Neural cell (in vitro differentiated cells): Measurements from ENCODE around the gene BTRC. TPM values are rescaled to one million over a fixed set of nuclear protein-coding genes. Genes with fewer than 3 reads are reported as not detected.
A peak's percentile ranks its signal among the peaks of the same experiment; 100 is the strongest.

Experiments
- H2AFZ ChIP-seq: fragments of 200-600, 300-800 bp; sonication (generic), shearing (Covaris generic); 2 replicates; pipeline ENCODE4 v1.6.0; 2014; ENCODE audit warnings: low read depth, mild to moderate bottlenecking, antibody characterized with exemption, low read length, moderate library complexity
- H3F3A ChIP-seq: fragments of 200-600 bp; shearing (Covaris generic); 2 replicates; pipeline ENCODE4 v1.6.1; 2016; ENCODE audit warnings: mild to moderate bottlenecking, moderate library complexity, mixed read lengths, antibody characterized with exemption, low read length; ENCODE audit not compliant: insufficient read depth, poor library complexity, severe bottlenecking
- H3K27ac ChIP-seq: fragments of 200-600, 300-800 bp; sonication (generic), shearing (Covaris generic); 2 replicates; pipeline ENCODE4 v1.5.1; 2014; ENCODE audit warnings: mild to moderate bottlenecking, low read length, moderate library complexity
- H3K27me3 ChIP-seq: fragments of 300-800, 200-600 bp; sonication (generic), shearing (Covaris generic); 2 replicates; pipeline ENCODE4 v1.6.0; 2014; ENCODE audit warnings: mild to moderate bottlenecking, low read depth, low read length, moderate library complexity; ENCODE audit not compliant: insufficient read depth
- H3K36me3 ChIP-seq: fragments of 300-800, 200-600 bp; sonication (generic), shearing (Covaris generic); 2 replicates; pipeline ENCODE4 v1.5.1; 2014; ENCODE audit warnings: mild to moderate bottlenecking, antibody characterized with exemption, low read length, moderate library complexity; ENCODE audit not compliant: insufficient read depth
- H3K4me2 ChIP-seq: fragments of 300-800, 200-600 bp; sonication (generic), shearing (Covaris generic); 2 replicates; pipeline ENCODE4 v1.6.0; 2014; ENCODE audit warnings: mild to moderate bottlenecking, low read length
- H3K4me3 ChIP-seq: fragments of 300-800, 200-600 bp; sonication (generic), shearing (Covaris generic); 2 replicates; pipeline ENCODE4 v1.5.1; 2014; ENCODE audit warnings: mild to moderate bottlenecking, low read length, moderate library complexity
- H3K79me2 ChIP-seq: fragments of 200-600 bp; shearing (Covaris generic); replicated peaks from 2 replicates; pipeline ENCODE4 v1.6.0; 2014; ENCODE audit warnings: mild to moderate bottlenecking, low read length, moderate library complexity; ENCODE audit not compliant: insufficient read depth
- H3K9ac ChIP-seq: fragments of 300-800, 200-600 bp; sonication (generic), shearing (Covaris generic); 2 replicates; pipeline ENCODE4 v1.6.1; 2016; ENCODE audit warnings: mild to moderate bottlenecking, low read length, mixed read lengths
- H3K9me2 ChIP-seq: fragments of 200-600 bp; shearing (Covaris generic); 2 replicates; pipeline ENCODE4 v1.6.1; 2016; ENCODE audit warnings: mild to moderate bottlenecking, low read length, mixed read lengths; ENCODE audit not compliant: insufficient read depth
- H3K9me3 ChIP-seq: fragments of 200-600, 300-800 bp; sonication (generic), shearing (Covaris generic); 2 replicates; pipeline ENCODE4 v1.6.1; 2016; ENCODE audit warnings: mild to moderate bottlenecking, mixed run types, low read length, moderate library complexity, mixed read lengths
- H4K20me1 ChIP-seq: fragments of 200-600 bp; shearing (Covaris generic); 2 replicates; pipeline ENCODE4 v1.6.1; 2016; ENCODE audit warnings: mild to moderate bottlenecking, mixed run types; ENCODE audit not compliant: insufficient read depth
- CTCF ChIP-seq: fragments of 450-650 bp; IDR thresholded peaks from 2 replicates; pipeline ENCODE4 v1.5.1; 2014; ENCODE audit warnings: antibody characterized with exemption, mild to moderate bottlenecking, moderate library complexity; ENCODE audit not compliant: poor library complexity, severe bottlenecking
- EP300 ChIP-seq: fragments of 450-650 bp; conservative IDR thresholded peaks from 2 replicates; pipeline ENCODE4 v1.6.1; 2014; ENCODE audit warnings: antibody characterized with exemption, mild to moderate bottlenecking, moderate library complexity; ENCODE audit not compliant: poor library complexity, severe bottlenecking
- EZH2 ChIP-seq: fragments of 200-600, 300-800 bp; shearing (Covaris generic), sonication (generic); IDR thresholded peaks from 2 replicates; pipeline ENCODE4 v1.6.1; 2014; ENCODE audit warnings: antibody characterized with exemption, low read length, borderline replicate concordance, mild to moderate bottlenecking; ENCODE audit not compliant: insufficient read depth, poor library complexity, severe bottlenecking
- MXI1 ChIP-seq: fragments of 450-650 bp; conservative IDR thresholded peaks from 2 replicates; pipeline ENCODE4 v1.6.1; 2014; ENCODE audit warnings: antibody characterized with exemption, mild to moderate bottlenecking; ENCODE audit not compliant: poor library complexity, severe bottlenecking
- POLR2AphosphoS5 ChIP-seq: IDR thresholded peaks from 2 replicates; pipeline ENCODE4 v1.6.1; 2012
- RAD21 ChIP-seq: fragments of 450-650 bp; conservative IDR thresholded peaks from 2 replicates; pipeline ENCODE4 v1.6.1; 2014; ENCODE audit warnings: antibody characterized with exemption, mild to moderate bottlenecking, moderate library complexity
- REST ChIP-seq: IDR thresholded peaks from 2 replicates; pipeline ENCODE4 v1.6.1; 2012; ENCODE audit warnings: borderline replicate concordance
- SMC3 ChIP-seq: fragments of 450-650 bp; conservative IDR thresholded peaks from 2 replicates; pipeline ENCODE4 v1.6.1; 2014; ENCODE audit warnings: antibody characterized with exemption, mild to moderate bottlenecking, moderate library complexity; ENCODE audit not compliant: poor library complexity
- TAF1 ChIP-seq: IDR thresholded peaks from 2 replicates; pipeline ENCODE4 v1.6.1; 2012; ENCODE audit warnings: low read depth
- polyA plus RNA-seq: library from polyadenylated mRNA; depleted of rRNA; stranded (reverse); fragments of >200 nt; gene quantifications from 2 replicates; pipeline ENCODE4 v1.2.3, GENCODE V29; 2014

Gene BTRC
- polyA plus RNA-seq, 1 donor from 2014 or later: 32.6 TPM

DNA sequence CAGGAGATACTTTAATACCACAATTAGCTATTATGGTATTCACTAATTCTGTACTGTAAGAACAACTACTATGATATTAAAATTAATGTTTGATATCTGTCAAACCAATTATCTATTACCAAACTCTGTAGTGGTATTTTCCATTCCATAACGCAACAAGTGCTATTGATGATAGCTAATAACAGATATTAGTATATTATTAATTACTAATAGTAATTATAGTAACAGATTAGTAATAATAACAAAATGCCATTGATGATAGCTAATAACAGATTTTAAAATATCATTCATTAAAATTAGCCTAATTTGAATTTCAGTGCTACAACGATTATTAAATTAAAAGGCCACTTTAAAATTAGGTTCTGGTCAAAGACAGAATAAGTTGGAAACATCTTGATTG is 93.5 kb downstream of the BTRC start:
- Histone ChIP-seq H3K27ac (no peak overlapping the region), H3K36me3 (no peaks in the 10 kb centered on the region), H3K9me2 (no peaks in the 10 kb centered on the region), H3K4me3 (no peak overlapping the region), H2AFZ (no peak overlapping the region), H3K79me2 (peaks cover 8% of the 10 kb centered on the region), H3K27me3 (no peaks in the 10 kb centered on the region), H3K9me3 (no peaks in the 10 kb centered on the region), H3K4me2 (no peak overlapping the region), H3F3A (peaks cover 8% of the 10 kb centered on the region), H3K9ac (no peak overlapping the region), H4K20me1 (no peaks in the 10 kb centered on the region)
- TF ChIP-seq SMC3: no peak
- TF ChIP-seq REST: no peak
- no peak for TF ChIP-seq MXI1
- no peak for TF ChIP-seq POLR2AphosphoS5

- H2AFZ ChIP-seq: no peak overlapping the region
- H4K20me1 ChIP-seq: no peaks in the 10 kb centered on the region
- H3K9me2 ChIP-seq: no peaks in the 10 kb centered on the region
- H3K27me3 ChIP-seq: no peaks in the 10 kb centered on the region
- H3K27ac ChIP-seq: peak overlapping the region; percentile 77
- no peaks in the 10 kb centered on the region for H3K9me3 ChIP-seq
- H3K79me2 ChIP-seq: peaks cover 5% of the 10 kb centered on the region
- peak overlapping the region; percentile 15 for H3K9ac ChIP-seq
- peak overlapping the region; percentile 56 for H3K4me3 ChIP-seq
- TF ChIP-seq POLR2AphosphoS5 (no peak), EP300 (no peak), REST (no peak), RAD21 (no peak), TAF1 (no peak), CTCF (no peak), EZH2 (no peak), MXI1 (no peak), SMC3 (no peak)
- peaks cover 8% of the 10 kb centered on the region for H3F3A ChIP-seq
- peak overlapping the region; percentile 76 for H3K4me2 ChIP-seq
- no peaks in the 10 kb centered on the region for H3K36me3 ChIP-seq
Measured at GRCh38 chr10:101450277-101451080, 96.5 kb downstream of the BTRC start.
